K562 (cell line): ENCODE data around the gene PGRMC2. TPM values are rescaled to one million over a fixed set of nuclear protein-coding genes. Genes with fewer than 3 reads are reported as not detected.
A peak's percentile ranks its signal among the peaks of the same experiment; 100 is the strongest.

ENCODE experiments used
- L3MBTL2 ChIP-seq: fragments of 450-650 bp; IDR thresholded peaks from 2 replicates; pipeline ENCODE4 v1.6.1; 2016; ENCODE audit warnings: mild to moderate bottlenecking, moderate library complexity
- MAX ChIP-seq: sonication (generic); formaldehyde crosslinking; IDR thresholded peaks from 2 replicates; pipeline ENCODE4 v1.9.0; 2022; ENCODE audit warnings: mild to moderate bottlenecking, missing genetic modification reagents
- POLR2B ChIP-seq: fragments of 450-650 bp; IDR thresholded peaks from 2 replicates; pipeline ENCODE4 v1.6.1; 2018; ENCODE audit warnings: low read depth; ENCODE audit not compliant: partially characterized antibody
- RAD51 ChIP-seq: fragments of 450-650 bp; IDR thresholded peaks from 2 replicates; pipeline ENCODE4 v1.7.1; 2016; ENCODE audit warnings: low read depth, mild to moderate bottlenecking, borderline replicate concordance
- RCOR1 ChIP-seq, 2 experiments: IDR thresholded peaks; 2 replicates each; pipeline ENCODE4 v1.6.1; 2012; ENCODE audit warnings: low read depth in 2 of 2, low read length in 2 of 2, borderline replicate concordance in 1 of 2, improper control_type of control experiment in 1 of 2
- ZFPM2 ChIP-seq: fragments of 250-450 bp; sonication (Bioruptor Pico); IDR thresholded peaks from 2 replicates; pipeline ENCODE4 v1.5.1; 2022; ENCODE audit warnings: mild to moderate bottlenecking
- ZNF445 ChIP-seq: fragments of 250-450 bp; sonication (Bioruptor Pico); IDR thresholded peaks from 2 replicates; pipeline ENCODE4 v1.4.0; 2020; ENCODE audit warnings: low read depth, mild to moderate bottlenecking, moderate library complexity
- polyA plus RNA-seq, 8 experiments: library from polyadenylated mRNA; depleted of rRNA in 4 of 8; stranded (reverse) in 5 of 8; unstranded in 3 of 8; fragments of >200 nt; fragmentation: Nextera tagmentation in 2 of 8; fragmentation: Illumina TruSeq in 1 of 8; extraction: Ambion mirVana in 2 of 8; extraction: Trizol in 1 of 8; gene quantifications; 2 replicates each; pipeline versions ENCODE4 v1.2.1 to v1.2.3, GENCODE V29; 2011 to 2014; ENCODE audit warnings: inconsistent platforms in 1 of 8, missing spikeins in 1 of 8
- total RNA-seq, 7 experiments: library from RNA; depleted of rRNA in 6 of 7; stranded (reverse); fragments of >200 nt in 6 of 7; fragmentation: Illumina TruSeq in 2 of 7; extraction: Trizol in 2 of 7; gene quantifications; 2 replicates each; pipeline versions ENCODE4 v1.2.1 to v1.2.3, GENCODE V29; 2011 to 2021; ENCODE audit warnings: low replicate concordance in 1 of 7
- TF ChIP-seq, protein P1 (sequence below): fragments of 250-450 bp; sonication (Bioruptor Pico); IDR thresholded peaks from 2 replicates; pipeline ENCODE4 v1.4.0; 2020; ENCODE audit warnings: mild to moderate bottlenecking
- TF ChIP-seq, protein P2 (sequence below): fragments of 450-650 bp; IDR thresholded peaks from 2 replicates; pipeline ENCODE4 v1.6.1; 2018; ENCODE audit not compliant: partially characterized antibody
- TF ChIP-seq, protein P3 (sequence below), 2 experiments: IDR thresholded peaks; 2 replicates each; pipeline ENCODE4 v1.6.1; 2011; ENCODE audit warnings: borderline replicate concordance in 1 of 2, control low read depth in 1 of 2, low read depth in 1 of 2, low read length in 1 of 2, mild to moderate bottlenecking in 1 of 2, mixed read lengths in 1 of 2, moderate library complexity in 1 of 2; ENCODE audit not compliant: insufficient read depth in 1 of 2, insufficient read length in 1 of 2, poor library complexity in 1 of 2, severe bottlenecking in 1 of 2; ENCODE audit errors: extremely low read depth in 1 of 2
- TF ChIP-seq, protein P4 (sequence below): sonication (generic); formaldehyde crosslinking; IDR thresholded peaks from 2 replicates; pipeline ENCODE4 v1.4.0; 2020; ENCODE audit warnings: mild to moderate bottlenecking, missing genetic modification reagents
- TF ChIP-seq, protein P5 (sequence below), 2 experiments: fragments of 450-650 bp in 1 of 2; sonication (generic) in 1 of 2; formaldehyde crosslinking; conservative IDR thresholded peaks; 2 replicates each; pipeline versions ENCODE4 v1.4.0 to v1.8.1; 2020 to 2022; ENCODE audit warnings: mild to moderate bottlenecking in 1 of 2, missing genetic modification reagents in 1 of 2
- TF ChIP-seq, protein P6 (sequence below): fragments of 200-800 bp; sonication (Bioruptor generic); IDR thresholded peaks from 2 replicates; pipeline ENCODE4 v1.6.1; 2017; ENCODE audit warnings: missing genetic modification characterization, missing compliant biosample characterization

Gene PGRMC2
- total and polyA plus RNA-seq, 9 of the 15 experiments (the other 6 are each of a cell fraction or from before 2014, with no cell fraction given), result 12.4 to 81.3 (median 22.7) TPM

DNA sequence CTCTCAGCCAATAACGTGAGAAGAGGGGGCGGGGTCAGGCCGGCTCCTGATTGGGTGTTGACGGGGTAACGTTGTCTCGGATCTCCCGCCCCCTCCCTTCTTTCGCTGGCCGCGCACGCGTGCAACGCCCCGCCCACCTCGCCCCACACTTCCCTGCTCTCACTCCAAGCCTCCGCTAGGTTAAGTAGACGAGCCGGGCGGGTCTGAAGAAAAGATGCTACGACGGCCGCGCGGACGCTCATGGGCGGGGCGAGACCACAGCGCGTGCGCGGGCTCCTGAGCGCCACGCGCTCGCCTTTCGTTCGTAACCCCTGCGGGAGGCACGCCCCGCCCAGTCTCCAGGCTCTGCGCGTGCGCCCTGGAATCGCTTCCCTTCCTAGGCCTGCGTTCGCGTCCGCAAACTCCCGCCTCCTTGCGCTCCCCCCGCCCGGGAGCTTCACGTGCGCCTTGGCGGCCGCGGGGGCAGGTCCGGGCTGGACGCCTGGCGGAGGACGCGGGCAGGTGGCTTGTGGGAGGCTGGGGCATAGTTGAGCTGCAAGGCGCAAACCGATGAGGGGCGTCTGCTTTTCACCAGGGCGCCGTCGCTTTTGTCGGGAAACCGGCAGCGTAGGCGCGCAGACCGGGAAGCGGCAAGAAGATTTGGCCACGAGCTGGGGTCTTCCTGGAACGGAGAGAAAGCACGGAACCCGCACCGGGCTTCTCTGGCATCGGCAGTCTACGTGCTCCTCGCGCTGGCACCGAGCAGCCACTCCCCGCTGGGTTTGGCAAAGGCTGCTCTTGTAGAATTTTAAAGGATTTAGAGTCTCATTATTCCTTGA lies 467 bp upstream of the PGRMC2 start (continued):
- no peak for TF ChIP-seq ZNF445
- TF ChIP-seq, protein P1, sequence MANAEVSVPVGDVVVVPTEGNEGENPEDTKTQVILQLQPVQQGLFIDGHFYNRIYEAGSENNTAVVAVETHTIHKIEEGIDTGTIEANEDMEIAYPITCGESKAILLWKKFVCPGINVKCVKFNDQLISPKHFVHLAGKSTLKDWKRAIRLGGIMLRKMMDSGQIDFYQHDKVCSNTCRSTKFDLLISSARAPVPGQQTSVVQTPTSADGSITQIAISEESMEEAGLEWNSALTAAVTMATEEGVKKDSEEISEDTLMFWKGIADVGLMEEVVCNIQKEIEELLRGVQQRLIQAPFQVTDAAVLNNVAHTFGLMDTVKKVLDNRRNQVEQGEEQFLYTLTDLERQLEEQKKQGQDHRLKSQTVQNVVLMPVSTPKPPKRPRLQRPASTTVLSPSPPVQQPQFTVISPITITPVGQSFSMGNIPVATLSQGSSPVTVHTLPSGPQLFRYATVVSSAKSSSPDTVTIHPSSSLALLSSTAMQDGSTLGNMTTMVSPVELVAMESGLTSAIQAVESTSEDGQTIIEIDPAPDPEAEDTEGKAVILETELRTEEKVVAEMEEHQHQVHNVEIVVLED (CRISPR knock-in tag), result peak; percentile 84
- TF ChIP-seq, protein P2, sequence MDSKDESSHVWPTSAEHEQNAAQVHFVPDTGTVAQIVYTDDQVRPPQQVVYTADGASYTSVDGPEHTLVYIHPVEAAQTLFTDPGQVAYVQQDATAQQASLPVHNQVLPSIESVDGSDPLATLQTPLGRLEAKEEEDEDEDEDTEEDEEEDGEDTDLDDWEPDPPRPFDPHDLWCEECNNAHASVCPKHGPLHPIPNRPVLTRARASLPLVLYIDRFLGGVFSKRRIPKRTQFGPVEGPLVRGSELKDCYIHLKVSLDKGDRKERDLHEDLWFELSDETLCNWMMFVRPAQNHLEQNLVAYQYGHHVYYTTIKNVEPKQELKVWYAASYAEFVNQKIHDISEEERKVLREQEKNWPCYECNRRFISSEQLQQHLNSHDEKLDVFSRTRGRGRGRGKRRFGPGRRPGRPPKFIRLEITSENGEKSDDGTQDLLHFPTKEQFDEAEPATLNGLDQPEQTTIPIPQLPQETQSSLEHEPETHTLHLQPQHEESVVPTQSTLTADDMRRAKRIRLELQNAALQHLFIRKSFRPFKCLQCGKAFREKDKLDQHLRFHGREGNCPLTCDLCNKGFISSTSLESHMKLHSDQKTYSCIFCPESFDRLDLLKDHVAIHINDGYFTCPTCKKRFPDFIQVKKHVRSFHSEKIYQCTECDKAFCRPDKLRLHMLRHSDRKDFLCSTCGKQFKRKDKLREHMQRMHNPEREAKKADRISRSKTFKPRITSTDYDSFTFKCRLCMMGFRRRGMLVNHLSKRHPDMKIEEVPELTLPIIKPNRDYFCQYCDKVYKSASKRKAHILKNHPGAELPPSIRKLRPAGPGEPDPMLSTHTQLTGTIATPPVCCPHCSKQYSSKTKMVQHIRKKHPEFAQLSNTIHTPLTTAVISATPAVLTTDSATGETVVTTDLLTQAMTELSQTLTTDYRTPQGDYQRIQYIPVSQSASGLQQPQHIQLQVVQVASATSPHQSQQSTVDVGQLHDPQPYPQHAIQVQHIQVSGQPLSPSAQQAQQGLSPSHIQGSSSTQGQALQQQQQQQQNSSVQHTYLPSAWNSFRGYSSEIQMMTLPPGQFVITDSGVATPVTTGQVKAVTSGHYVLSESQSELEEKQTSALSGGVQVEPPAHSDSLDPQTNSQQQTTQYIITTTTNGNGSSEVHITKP, result no peak
- TF ChIP-seq, protein P3, sequence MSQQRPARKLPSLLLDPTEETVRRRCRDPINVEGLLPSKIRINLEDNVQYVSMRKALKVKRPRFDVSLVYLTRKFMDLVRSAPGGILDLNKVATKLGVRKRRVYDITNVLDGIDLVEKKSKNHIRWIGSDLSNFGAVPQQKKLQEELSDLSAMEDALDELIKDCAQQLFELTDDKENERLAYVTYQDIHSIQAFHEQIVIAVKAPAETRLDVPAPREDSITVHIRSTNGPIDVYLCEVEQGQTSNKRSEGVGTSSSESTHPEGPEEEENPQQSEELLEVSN (IDR thresholded peaks at IDR 0.05; ENCODE audit: borderline replicate concordance in 1 of 2, extremely low read depth in 1 of 2, insufficient read depth in 1 of 2, insufficient read length in 1 of 2, low read depth in 1 of 2, low read length in 1 of 2, poor library complexity in 1 of 2, severe bottlenecking in 1 of 2), result peak; percentile 97 to 99
- TF ChIP-seq RAD51, result peak; percentile 58; the same call in 1 of the 2 replicates
- no peak for TF ChIP-seq ZFPM2 (CRISPR knock-in tag)
- peak in 1 of 2 experiments; percentile 60; a peak in 1 of 4 replicates for TF ChIP-seq RCOR1 (IDR thresholded peaks at IDR 0.05; ENCODE audit: borderline replicate concordance in 1 of 2, low read depth in 2 of 2, low read length in 2 of 2)
- TF ChIP-seq MAX (CRISPR knock-in tag), result peak; percentile 100
- TF ChIP-seq, protein P4, sequence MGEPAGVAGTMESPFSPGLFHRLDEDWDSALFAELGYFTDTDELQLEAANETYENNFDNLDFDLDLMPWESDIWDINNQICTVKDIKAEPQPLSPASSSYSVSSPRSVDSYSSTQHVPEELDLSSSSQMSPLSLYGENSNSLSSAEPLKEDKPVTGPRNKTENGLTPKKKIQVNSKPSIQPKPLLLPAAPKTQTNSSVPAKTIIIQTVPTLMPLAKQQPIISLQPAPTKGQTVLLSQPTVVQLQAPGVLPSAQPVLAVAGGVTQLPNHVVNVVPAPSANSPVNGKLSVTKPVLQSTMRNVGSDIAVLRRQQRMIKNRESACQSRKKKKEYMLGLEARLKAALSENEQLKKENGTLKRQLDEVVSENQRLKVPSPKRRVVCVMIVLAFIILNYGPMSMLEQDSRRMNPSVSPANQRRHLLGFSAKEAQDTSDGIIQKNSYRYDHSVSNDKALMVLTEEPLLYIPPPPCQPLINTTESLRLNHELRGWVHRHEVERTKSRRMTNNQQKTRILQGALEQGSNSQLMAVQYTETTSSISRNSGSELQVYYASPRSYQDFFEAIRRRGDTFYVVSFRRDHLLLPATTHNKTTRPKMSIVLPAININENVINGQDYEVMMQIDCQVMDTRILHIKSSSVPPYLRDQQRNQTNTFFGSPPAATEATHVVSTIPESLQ, result peak; percentile 97
- TF ChIP-seq, protein P5, sequence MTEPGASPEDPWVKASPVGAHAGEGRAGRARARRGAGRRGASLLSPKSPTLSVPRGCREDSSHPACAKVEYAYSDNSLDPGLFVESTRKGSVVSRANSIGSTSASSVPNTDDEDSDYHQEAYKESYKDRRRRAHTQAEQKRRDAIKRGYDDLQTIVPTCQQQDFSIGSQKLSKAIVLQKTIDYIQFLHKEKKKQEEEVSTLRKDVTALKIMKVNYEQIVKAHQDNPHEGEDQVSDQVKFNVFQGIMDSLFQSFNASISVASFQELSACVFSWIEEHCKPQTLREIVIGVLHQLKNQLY (CRISPR knock-in tag; conservative IDR thresholded peaks at IDR 0.05), result peak in 1 of 2 experiments; percentile 84; a peak in 2 of 4 replicates
- peak; percentile 66 for TF ChIP-seq POLR2B
- TF ChIP-seq, protein P6, sequence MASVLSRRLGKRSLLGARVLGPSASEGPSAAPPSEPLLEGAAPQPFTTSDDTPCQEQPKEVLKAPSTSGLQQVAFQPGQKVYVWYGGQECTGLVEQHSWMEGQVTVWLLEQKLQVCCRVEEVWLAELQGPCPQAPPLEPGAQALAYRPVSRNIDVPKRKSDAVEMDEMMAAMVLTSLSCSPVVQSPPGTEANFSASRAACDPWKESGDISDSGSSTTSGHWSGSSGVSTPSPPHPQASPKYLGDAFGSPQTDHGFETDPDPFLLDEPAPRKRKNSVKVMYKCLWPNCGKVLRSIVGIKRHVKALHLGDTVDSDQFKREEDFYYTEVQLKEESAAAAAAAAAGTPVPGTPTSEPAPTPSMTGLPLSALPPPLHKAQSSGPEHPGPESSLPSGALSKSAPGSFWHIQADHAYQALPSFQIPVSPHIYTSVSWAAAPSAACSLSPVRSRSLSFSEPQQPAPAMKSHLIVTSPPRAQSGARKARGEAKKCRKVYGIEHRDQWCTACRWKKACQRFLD (CRISPR knock-in tag), result no peak
- peak; percentile 98 for TF ChIP-seq L3MBTL2
